T-helper 2 cell treated with Interferon-gamma antibody and Interleukin-4, amounts not matched to agents 5 μg/mL and 100 μg/mL, for 36 hours (primary cell): ENCODE data around the gene ENOX1.

Source experiments
- DNase-seq: peaks from one replicate; pipeline ENCODE4 v3.0.0; 2021; ENCODE audit warnings: low spot score
- H3K27ac Mint-ChIP-seq: one replicate; pipeline ENCODE4 v1.8.0; 2021; ENCODE audit warnings: mild to moderate bottlenecking, mixed read lengths
- H3K27me3 Mint-ChIP-seq: one replicate; pipeline ENCODE4 v1.8.0; 2021; ENCODE audit warnings: low read depth, mixed read lengths
- H3K36me3 Mint-ChIP-seq: one replicate; pipeline ENCODE4 v1.8.0; 2021; ENCODE audit warnings: low read depth, mixed read lengths
- H3K4me1 Mint-ChIP-seq: one replicate; pipeline ENCODE4 v1.8.0; 2021; ENCODE audit warnings: low read depth, mixed read lengths
- H3K4me3 Mint-ChIP-seq: one replicate; pipeline ENCODE4 v1.8.0; 2022; ENCODE audit warnings: mild to moderate bottlenecking, moderate library complexity, mixed read lengths
- H3K9me3 Mint-ChIP-seq: one replicate; pipeline ENCODE4 v1.8.0; 2021; ENCODE audit warnings: mixed read lengths

Gene ENOX1

DNA sequence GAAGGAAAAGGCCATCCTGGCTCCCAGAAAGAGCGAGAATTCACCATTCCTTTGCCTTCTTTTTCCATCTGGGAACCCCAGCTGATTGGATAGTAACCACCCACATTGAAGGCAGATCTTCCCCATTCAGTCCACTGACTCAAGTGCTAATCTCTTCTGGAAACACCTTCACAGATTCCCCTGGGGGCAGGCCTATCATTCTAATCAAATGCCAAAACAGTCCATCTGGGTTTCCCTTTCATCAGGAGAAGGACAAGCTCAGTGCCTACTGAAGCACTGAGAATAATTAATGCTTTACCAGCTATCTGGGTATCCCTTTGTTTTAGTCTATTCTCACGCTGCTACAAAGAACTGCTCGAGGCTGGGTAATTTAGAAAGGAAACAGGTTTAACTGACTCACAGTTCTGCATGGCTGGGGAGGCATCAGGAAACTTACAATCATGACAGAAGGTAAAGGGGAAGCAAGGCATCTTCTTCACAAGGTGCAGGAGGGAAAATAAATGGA lies 293.2 kb downstream of the ENOX1 start:
- no peaks in the 10 kb centered on the region for H3K4me1 Mint-ChIP-seq
- no peak overlapping the region for H3K27ac Mint-ChIP-seq
- H3K36me3 Mint-ChIP-seq, result no peaks in the 10 kb centered on the region
- no peaks in the 10 kb centered on the region for H3K9me3 Mint-ChIP-seq
- DNase-seq, result no peak
- H3K27me3 Mint-ChIP-seq, result peaks cover 2% of the 10 kb centered on the region
- H3K4me3 Mint-ChIP-seq, result no peak overlapping the region

DNA sequence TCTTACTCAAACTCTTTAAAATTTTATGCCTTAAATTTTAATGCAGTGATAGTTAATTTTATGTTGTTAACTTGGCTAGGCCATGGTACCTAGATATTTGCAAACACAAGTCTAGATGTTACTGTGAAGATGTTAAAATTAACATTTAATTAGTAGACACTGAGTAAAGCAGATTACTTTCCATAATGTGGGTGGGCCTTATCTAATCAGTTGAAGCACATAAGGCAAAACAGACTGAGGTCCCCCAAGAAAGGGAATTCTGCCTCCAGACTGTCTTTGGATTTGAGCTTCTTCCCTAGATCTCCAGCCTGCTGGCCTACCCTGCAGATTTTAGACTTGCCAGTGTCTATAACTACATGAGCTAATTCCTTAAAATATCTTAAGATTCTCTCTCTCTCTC lies 294.0 kb downstream of the ENOX1 start:
- Mint-ChIP-seq H3K27ac (no peak overlapping the region), H3K4me3 (no peak overlapping the region), H3K27me3 (peaks cover 2% of the 10 kb centered on the region), H3K36me3 (no peaks in the 10 kb centered on the region), H3K9me3 (no peaks in the 10 kb centered on the region), H3K4me1 (no peaks in the 10 kb centered on the region)
- no peak for DNase-seq

- DNase-seq, result no peak
- no peaks in the 10 kb centered on the region for H3K9me3 Mint-ChIP-seq
- peaks cover 2% of the 10 kb centered on the region for H3K27me3 Mint-ChIP-seq
- no peaks in the 10 kb centered on the region for H3K4me1 Mint-ChIP-seq
- no peak overlapping the region for H3K27ac Mint-ChIP-seq
- no peak overlapping the region for H3K4me3 Mint-ChIP-seq
- no peaks in the 10 kb centered on the region for H3K36me3 Mint-ChIP-seq
Observed at GRCh38 chr13:43492311-43492710, 294.5 kb downstream of the ENOX1 start.

GRCh38 chr13:43489233-43489632 lies 297.5 kb downstream of the ENOX1 start:
- no peak overlapping the region for H3K4me3 Mint-ChIP-seq
- no peak overlapping the region for H3K27ac Mint-ChIP-seq
- no peak for DNase-seq
- no peaks in the 10 kb centered on the region for H3K4me1 Mint-ChIP-seq
- no peaks in the 10 kb centered on the region for H3K9me3 Mint-ChIP-seq
- no peaks in the 10 kb centered on the region for H3K27me3 Mint-ChIP-seq
- no peaks in the 10 kb centered on the region for H3K36me3 Mint-ChIP-seq

DNA sequence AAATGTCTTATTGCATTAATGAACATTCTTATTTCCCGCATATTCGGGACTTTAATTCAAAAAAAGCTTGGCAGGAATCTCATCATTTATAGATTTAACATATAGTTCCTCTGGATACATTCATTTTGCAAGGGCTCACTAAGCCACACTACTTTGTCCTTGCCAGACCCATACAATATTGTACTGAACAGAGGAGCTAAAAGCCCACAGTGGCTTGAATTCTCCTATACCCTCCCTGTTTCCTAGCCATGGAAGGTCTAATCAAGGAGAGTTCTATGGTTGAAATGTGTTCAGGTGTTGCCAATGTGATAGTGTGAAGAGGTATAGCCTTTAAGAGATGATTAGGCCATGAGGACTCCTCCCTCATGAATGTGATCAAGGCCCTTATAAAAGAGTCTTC lies 298.9 kb downstream of the ENOX1 start:
- no peak overlapping the region for H3K4me3 Mint-ChIP-seq
- no peak overlapping the region for H3K27ac Mint-ChIP-seq
- H3K36me3 Mint-ChIP-seq, result no peaks in the 10 kb centered on the region
- H3K27me3 Mint-ChIP-seq, result no peaks in the 10 kb centered on the region
- no peaks in the 10 kb centered on the region for H3K4me1 Mint-ChIP-seq
- H3K9me3 Mint-ChIP-seq, result no peaks in the 10 kb centered on the region
- DNase-seq, result no peak

DNA sequence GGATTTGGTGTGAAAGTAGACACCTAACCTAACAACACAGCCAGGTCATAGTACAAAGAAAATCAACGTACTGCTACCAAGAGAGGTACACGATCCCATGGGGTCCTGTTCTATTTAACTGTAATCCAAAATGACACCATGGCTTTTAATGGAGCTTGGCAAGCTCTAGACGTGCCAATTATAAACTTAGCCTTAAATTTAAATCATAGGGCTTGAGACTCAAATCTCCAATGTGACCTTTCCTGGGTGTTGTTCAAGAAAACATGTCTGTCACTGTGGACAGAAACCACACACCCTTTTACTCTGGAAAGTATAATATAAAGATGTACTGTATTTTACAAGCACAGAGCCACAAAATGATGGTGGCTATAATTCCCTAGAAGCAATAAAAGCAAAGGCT lies 299.3 kb downstream of the ENOX1 start:
- Mint-ChIP-seq H3K27me3 (no peaks in the 10 kb centered on the region), H3K4me3 (no peak overlapping the region), H3K36me3 (no peaks in the 10 kb centered on the region), H3K4me1 (no peaks in the 10 kb centered on the region), H3K9me3 (no peaks in the 10 kb centered on the region), H3K27ac (no peak overlapping the region)
- DNase-seq, result no peak

DNA sequence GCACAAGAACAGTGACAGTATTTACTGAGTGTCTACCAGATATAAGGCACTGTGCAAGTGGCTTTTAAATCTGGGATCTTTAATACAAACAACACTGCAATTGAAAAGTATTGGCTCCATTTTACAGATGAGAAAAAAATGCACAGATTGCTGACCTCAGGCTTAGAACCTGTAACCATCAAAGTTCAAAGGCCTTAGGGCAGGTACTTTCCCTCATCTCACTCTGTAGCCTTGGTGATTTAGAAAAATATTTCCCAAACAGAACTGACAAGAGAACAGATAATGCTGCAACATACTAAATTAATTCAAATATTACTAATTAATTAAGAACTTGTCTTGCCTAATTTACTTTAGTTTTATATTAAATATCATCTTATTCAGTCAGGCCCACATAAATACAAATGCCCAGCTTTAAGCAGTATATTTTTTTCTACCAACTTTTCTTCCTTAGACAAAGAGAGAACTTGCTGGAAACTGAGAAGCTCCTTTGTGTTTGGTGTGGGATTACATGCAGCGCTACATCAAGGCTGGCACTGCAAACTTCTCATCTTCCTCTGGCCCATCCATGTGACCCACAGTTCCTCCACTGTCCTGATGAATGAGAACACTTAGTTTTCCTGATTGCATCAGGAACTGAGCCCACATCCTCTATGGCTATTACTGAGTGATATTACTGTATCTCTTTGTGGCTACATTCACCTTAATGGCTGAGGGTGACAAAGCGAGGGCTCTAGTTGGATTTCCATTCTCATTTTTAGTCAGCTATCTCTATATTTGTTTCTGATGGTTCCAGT lies 302.1 kb downstream of the ENOX1 start:
- no peaks in the 10 kb centered on the region for H3K4me1 Mint-ChIP-seq
- H3K9me3 Mint-ChIP-seq, result no peaks in the 10 kb centered on the region
- no peak overlapping the region for H3K27ac Mint-ChIP-seq
- H3K36me3 Mint-ChIP-seq, result no peaks in the 10 kb centered on the region
- no peak for DNase-seq
- H3K4me3 Mint-ChIP-seq, result no peak overlapping the region
- H3K27me3 Mint-ChIP-seq, result peaks cover under 1% of the 10 kb centered on the region

- peaks cover 3% of the 10 kb centered on the region for H3K27me3 Mint-ChIP-seq
- no peaks in the 10 kb centered on the region for H3K9me3 Mint-ChIP-seq
- no peaks in the 10 kb centered on the region for H3K4me1 Mint-ChIP-seq
- no peak overlapping the region for H3K27ac Mint-ChIP-seq
- no peak overlapping the region for H3K4me3 Mint-ChIP-seq
- no peak for DNase-seq
- H3K36me3 Mint-ChIP-seq, result no peaks in the 10 kb centered on the region
Observed at GRCh38 chr13:43483930-43484329, 302.8 kb downstream of the ENOX1 start.

DNA sequence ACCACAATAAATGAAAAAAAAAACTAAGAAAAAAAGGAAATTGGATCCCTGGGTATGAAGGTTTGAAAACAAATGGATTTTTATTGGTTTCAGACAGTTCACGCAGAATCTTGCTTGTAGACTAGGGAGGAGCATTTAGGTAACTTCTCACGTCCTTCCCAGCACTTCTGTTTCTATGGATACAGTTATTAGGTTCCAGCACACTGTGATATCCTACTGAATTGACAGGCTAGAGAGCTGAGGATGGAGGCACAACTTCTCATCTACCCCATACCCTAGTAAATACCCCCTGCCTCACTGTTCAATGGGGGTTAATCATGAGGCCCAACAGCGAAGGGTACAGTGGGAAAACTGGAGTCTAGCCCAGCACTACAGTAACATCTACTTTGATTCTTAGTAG lies 304.1 kb downstream of the ENOX1 start:
- H3K4me1 Mint-ChIP-seq, result no peaks in the 10 kb centered on the region
- DNase-seq, result no peak
- H3K9me3 Mint-ChIP-seq, result no peaks in the 10 kb centered on the region
- no peak overlapping the region for H3K27ac Mint-ChIP-seq
- H3K36me3 Mint-ChIP-seq, result no peaks in the 10 kb centered on the region
- no peak overlapping the region for H3K4me3 Mint-ChIP-seq
- H3K27me3 Mint-ChIP-seq, result peaks cover 3% of the 10 kb centered on the region

DNA sequence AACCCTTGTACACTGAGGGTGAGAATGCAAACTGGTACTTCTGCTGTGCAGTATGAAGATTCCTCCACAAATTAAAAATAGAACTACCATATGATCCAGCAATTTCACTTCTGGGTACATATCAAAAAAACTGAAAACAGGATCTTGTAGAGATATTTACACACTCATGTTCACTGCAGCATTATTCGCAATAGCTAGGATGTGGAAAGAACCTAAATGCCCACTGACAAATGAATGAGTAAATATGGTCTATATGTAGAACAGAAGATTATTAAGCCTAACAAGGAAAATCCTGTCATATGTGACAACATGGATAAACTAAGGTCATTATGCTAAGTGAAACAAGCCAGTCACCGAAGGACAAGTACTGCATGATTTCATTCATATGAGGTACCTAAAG lies 304.7 kb downstream of the ENOX1 start:
- no peaks in the 10 kb centered on the region for H3K9me3 Mint-ChIP-seq
- no peak for DNase-seq
- peaks cover 3% of the 10 kb centered on the region for H3K27me3 Mint-ChIP-seq
- H3K4me1 Mint-ChIP-seq, result no peaks in the 10 kb centered on the region
- H3K4me3 Mint-ChIP-seq, result no peak overlapping the region
- no peaks in the 10 kb centered on the region for H3K36me3 Mint-ChIP-seq
- H3K27ac Mint-ChIP-seq, result no peak overlapping the region

DNA sequence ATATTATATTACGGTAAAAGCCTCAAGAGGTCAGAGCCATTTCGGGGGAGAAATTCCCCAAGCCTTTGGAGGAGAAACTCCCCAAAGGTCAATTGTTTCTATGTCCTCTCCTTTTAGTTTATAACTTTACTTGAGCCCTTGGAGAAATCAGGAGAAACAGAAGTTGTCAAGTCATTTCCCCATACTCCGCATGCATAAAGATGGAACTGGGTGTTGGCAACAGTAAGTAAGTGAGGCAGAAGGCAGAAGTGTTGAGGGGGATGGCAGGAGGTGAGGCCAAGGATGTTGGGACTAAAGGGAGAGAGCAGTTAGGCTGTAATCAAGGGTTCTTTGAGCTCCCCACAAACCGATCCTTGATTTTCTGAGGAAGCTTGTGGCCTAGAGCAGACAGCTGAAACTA lies 307.9 kb downstream of the ENOX1 start:
- H3K27me3 Mint-ChIP-seq, result peaks cover 3% of the 10 kb centered on the region
- no peaks in the 10 kb centered on the region for H3K9me3 Mint-ChIP-seq
- H3K4me1 Mint-ChIP-seq, result no peaks in the 10 kb centered on the region
- no peak overlapping the region for H3K4me3 Mint-ChIP-seq
- H3K36me3 Mint-ChIP-seq, result no peaks in the 10 kb centered on the region
- DNase-seq, result no peak
- no peak overlapping the region for H3K27ac Mint-ChIP-seq

DNA sequence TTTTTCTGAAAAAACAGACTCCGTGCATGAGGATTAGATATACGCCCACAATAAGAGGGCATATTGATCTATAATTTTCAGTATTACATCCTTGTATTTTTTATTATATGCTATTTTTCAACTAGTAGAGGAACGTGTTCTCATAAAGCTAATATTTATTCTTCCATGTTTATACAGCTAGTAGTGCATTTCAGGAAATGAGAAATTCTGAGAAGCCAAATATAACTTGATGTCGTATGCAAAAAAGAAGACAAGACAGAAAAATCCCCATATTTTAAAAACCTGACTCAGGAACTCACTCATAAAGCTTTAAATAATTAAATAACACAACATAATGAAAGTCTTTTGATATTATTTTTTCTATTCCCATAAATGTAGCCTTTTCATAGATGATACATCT lies 308.6 kb downstream of the ENOX1 start:
- Mint-ChIP-seq H3K27ac (no peak overlapping the region), H3K4me3 (no peak overlapping the region), H3K4me1 (no peaks in the 10 kb centered on the region), H3K27me3 (peaks cover 8% of the 10 kb centered on the region), H3K9me3 (no peaks in the 10 kb centered on the region), H3K36me3 (no peaks in the 10 kb centered on the region)
- DNase-seq, result no peak

DNA sequence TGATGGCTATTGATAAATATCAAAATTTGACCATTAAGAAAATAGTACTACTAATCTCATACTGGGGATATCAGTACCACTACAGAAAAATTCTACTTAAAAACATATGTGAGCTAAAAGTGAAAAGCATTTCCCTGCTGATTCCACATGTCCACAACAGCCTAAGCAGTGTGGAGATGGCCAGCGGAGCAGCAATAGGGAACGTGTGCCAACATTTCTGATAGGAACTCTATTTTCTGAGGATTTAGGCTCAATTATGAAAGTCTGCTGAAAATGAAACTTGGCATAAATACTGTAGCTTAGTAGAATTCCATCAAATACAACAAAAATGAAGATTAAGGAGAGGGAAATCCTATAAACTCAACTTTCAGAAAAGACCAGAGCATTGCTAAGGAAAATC lies 311.6 kb downstream of the ENOX1 start:
- no peak overlapping the region for H3K4me3 Mint-ChIP-seq
- H3K36me3 Mint-ChIP-seq, result no peaks in the 10 kb centered on the region
- peaks cover 9% of the 10 kb centered on the region for H3K27me3 Mint-ChIP-seq
- no peak overlapping the region for H3K27ac Mint-ChIP-seq
- no peaks in the 10 kb centered on the region for H3K4me1 Mint-ChIP-seq
- no peaks in the 10 kb centered on the region for H3K9me3 Mint-ChIP-seq
- no peak for DNase-seq

DNA sequence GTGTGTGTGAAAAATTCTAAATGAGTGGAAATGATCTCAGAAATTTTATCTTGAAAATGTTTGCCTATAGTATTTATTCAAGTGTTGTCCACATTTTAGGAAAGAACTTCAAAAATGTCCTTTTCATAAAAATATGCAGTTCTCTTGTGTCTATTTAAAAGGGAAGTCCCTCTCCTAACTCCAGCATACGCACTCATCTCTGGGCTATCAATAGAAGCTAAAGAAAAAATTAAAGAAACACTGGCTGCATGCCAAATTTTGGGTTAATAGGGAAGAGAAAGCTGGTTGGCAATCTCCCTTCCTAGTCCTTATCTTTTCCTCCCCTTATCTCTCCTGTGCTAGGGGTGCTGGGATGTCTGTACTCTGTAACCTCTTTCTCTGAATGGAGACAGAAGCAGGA lies 313.3 kb downstream of the ENOX1 start:
- H3K27ac Mint-ChIP-seq, result no peak overlapping the region
- no peaks in the 10 kb centered on the region for H3K9me3 Mint-ChIP-seq
- H3K4me3 Mint-ChIP-seq, result no peak overlapping the region
- no peaks in the 10 kb centered on the region for H3K4me1 Mint-ChIP-seq
- DNase-seq, result no peak
- no peaks in the 10 kb centered on the region for H3K36me3 Mint-ChIP-seq
- peaks cover 7% of the 10 kb centered on the region for H3K27me3 Mint-ChIP-seq

GRCh38 chr13:43472980-43473379 lies 313.8 kb downstream of the ENOX1 start:
- DNase-seq, result no peak
- Mint-ChIP-seq H3K4me1 (no peaks in the 10 kb centered on the region), H3K27me3 (peaks cover 7% of the 10 kb centered on the region), H3K27ac (no peak overlapping the region), H3K9me3 (no peaks in the 10 kb centered on the region), H3K36me3 (no peaks in the 10 kb centered on the region), H3K4me3 (no peak overlapping the region)
